AG09309 (cell line): ENCODE measurements around the gene TASOR2.

Source experiments
- DNase-seq: peaks from one replicate; pipeline ENCODE4 v3.0.0-alpha.2; 2010; ENCODE audit warnings: low read depth
- H3K4me3 ChIP-seq: 2 replicates; pipeline ENCODE4 v1.5.1; 2011; ENCODE audit warnings: mild to moderate bottlenecking, low read depth, low read length, moderate library complexity; ENCODE audit not compliant: control insufficient read depth
- CTCF ChIP-seq: IDR thresholded peaks from 2 replicates; pipeline ENCODE4 v1.5.1; 2011; ENCODE audit warnings: mild to moderate bottlenecking, low read depth, low read length, inconsistent platforms; ENCODE audit not compliant: insufficient read depth, control insufficient read depth; ENCODE audit errors: missing control alignments

The TASOR2 gene

GRCh38 chr10:5655121-5655520, 29.5 kb upstream of the TASOR2 start:
- TF ChIP-seq CTCF = no peak
- no peak for DNase-seq
- H3K4me3 ChIP-seq = no peak overlapping the region

- DNase-seq = no peak
- no peak for TF ChIP-seq CTCF
- H3K4me3 ChIP-seq = no peak overlapping the region
Observed at GRCh38 chr10:5656737-5657579, 27.7 kb upstream of the TASOR2 start.

GRCh38 chr10:5658871-5659618, 25.6 kb upstream of the TASOR2 start:
- no peak for DNase-seq
- no peak for TF ChIP-seq CTCF
- no peak overlapping the region for H3K4me3 ChIP-seq

DNA sequence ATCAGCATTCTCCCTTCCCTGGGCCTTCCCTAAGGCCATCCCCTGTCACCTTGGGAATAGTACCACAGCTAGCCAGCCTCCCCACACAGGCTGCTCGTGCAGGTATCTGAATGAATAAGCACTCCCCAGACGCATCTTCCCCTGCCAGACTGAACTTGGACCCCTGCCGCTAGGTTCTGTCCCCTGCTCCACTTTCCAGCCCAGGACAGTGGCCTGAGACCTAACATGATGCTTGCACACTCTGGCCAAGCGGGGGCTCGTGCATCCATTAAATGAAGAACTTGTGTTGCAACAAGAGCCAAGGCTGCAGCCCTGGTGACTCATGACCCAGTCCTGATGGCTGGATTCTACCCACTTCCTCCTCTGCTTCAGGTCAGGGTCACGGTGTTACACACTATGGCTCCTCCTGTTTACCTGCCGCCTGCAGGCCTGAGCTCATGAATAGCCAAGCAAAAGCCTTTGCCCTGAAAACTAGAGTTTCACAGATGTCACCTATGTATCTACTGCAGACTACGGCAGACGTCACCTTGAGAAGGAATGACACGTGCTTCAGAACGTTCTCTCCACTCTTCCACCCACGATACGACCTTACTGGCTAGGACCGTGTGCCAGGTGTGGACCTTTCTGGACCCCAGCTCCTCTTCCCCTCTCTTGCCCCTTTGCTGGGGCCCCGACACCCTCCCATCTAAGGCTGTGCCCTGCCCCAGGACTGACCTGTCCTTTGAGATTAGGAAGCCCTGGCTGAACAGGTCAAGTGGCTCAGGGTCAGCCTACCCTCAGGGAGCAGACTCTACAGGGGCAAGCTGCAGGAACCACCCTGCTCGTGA, 24.7 kb upstream of the TASOR2 start:
- H3K4me3 ChIP-seq = no peak overlapping the region
- no peak for TF ChIP-seq CTCF
- no peak for DNase-seq

- no peak for TF ChIP-seq CTCF
- DNase-seq = no peak
- no peak overlapping the region for H3K4me3 ChIP-seq
Observed at GRCh38 chr10:5661043-5661442, 23.6 kb upstream of the TASOR2 start.
